Measurements from ENCODE around the gene WFDC2. TPM values are rescaled to one million over a fixed set of nuclear protein-coding genes. Genes with fewer than 3 reads are reported as not detected.

WFDC2 gene
- total RNA-seq, 1 donor from 2014 or later, result 172 TPM

DNA sequence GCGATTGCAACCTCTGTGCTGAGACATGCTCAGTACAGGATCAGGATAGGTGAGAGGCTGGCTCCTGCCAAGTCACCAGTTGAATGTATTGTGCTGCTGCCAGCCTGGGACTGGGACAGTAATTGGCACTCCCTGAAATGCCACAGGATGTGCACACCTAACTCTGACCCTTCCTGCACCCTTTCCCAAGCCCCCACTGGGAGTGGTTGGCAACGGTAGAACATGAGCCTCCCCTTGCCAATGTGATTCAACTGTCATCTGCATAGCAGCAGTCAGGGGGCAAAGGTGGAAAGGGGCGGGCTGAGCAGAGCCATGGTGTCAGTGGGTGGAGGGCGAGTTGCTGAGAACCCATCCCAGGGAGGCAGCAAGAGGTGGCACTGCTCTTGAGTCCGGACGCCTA, 30.5 kb downstream of the WFDC2 start:
- DNase-seq (no peak), ATAC-seq (no peak)
- no peaks in the 10 kb centered on the region for H3K36me3 ChIP-seq
- intact Hi-C loops (cut with DNase I), result no loop called here
- peaks cover 18% of the 10 kb centered on the region for H3K27me3 ChIP-seq (ENCODE audit: low read depth)
- H3K27ac ChIP-seq, result no peak overlapping the region
- TF ChIP-seq, protein P1, sequence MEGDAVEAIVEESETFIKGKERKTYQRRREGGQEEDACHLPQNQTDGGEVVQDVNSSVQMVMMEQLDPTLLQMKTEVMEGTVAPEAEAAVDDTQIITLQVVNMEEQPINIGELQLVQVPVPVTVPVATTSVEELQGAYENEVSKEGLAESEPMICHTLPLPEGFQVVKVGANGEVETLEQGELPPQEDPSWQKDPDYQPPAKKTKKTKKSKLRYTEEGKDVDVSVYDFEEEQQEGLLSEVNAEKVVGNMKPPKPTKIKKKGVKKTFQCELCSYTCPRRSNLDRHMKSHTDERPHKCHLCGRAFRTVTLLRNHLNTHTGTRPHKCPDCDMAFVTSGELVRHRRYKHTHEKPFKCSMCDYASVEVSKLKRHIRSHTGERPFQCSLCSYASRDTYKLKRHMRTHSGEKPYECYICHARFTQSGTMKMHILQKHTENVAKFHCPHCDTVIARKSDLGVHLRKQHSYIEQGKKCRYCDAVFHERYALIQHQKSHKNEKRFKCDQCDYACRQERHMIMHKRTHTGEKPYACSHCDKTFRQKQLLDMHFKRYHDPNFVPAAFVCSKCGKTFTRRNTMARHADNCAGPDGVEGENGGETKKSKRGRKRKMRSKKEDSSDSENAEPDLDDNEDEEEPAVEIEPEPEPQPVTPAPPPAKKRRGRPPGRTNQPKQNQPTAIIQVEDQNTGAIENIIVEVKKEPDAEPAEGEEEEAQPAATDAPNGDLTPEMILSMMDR (IDR thresholded peaks at IDR 0.05), result no peak
- H3K4me3 ChIP-seq, result no peak overlapping the region
- H3K9me3 ChIP-seq, result no peaks in the 10 kb centered on the region
- H3K4me1 ChIP-seq, result no peaks in the 10 kb centered on the region

DNA sequence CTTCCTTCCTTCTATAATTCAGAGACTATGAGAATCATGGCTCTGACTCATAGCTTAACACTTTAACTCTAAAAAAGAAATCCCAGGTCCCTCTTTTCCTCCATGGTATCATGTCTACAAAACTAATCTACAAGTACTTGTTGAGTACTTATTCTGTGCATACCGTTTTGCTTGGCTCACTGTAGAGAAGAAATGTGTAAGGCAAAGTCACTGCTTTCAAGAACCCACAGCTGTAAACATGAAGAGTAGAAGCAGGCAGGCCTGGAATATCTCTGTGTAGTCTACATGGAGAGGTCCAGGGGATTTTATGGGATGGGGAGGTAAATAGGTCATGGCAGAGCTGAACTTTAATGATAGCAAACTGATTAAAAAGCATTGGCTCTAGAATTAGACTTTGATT, 32.0 kb downstream of the WFDC2 start:
- intact Hi-C loops (cut with DNase I), result no loop called here
- TF ChIP-seq, protein P1 (IDR thresholded peaks at IDR 0.05), result no peak
- Histone ChIP-seq H3K36me3 (no peaks in the 10 kb centered on the region), H3K27ac (no peak overlapping the region), H3K4me1 (no peaks in the 10 kb centered on the region), H3K4me3 (no peak overlapping the region), H3K27me3 (ENCODE audit: low read depth) (peaks cover 18% of the 10 kb centered on the region), H3K9me3 (no peaks in the 10 kb centered on the region)
- ATAC-seq (peak; percentile 38 to 90), DNase-seq (no peak)

DNA sequence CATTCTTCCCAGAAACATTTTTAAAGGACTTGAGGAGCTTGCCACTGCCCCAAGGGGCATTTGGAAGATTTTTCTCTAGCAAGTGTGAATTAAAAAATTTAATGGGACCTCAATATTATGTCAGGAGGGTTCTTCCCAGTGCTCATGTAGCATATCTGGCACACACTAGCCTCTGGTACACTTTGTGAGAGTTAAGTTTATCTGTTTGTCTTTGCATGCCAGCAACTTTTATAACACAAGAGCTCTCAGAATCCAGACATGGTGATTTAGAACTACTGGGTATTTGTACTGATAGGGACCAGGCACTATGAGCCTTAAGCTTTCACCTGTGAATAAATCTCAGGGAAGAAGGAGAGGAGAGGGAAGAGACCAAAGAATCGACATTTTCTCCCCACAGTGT, 33.0 kb downstream of the WFDC2 start:
- Histone ChIP-seq H3K27me3 (ENCODE audit: low read depth) (peaks cover 18% of the 10 kb centered on the region), H3K4me1 (no peaks in the 10 kb centered on the region), H3K4me3 (no peak overlapping the region), H3K27ac (no peak overlapping the region), H3K9me3 (no peaks in the 10 kb centered on the region), H3K36me3 (no peaks in the 10 kb centered on the region)
- DNase-seq (no peak), ATAC-seq (peak in 1 of 2 donors; percentile 67)
- intact Hi-C loops (cut with DNase I), result no loop called here
- TF ChIP-seq, protein P1 (IDR thresholded peaks at IDR 0.05), result no peak

DNA sequence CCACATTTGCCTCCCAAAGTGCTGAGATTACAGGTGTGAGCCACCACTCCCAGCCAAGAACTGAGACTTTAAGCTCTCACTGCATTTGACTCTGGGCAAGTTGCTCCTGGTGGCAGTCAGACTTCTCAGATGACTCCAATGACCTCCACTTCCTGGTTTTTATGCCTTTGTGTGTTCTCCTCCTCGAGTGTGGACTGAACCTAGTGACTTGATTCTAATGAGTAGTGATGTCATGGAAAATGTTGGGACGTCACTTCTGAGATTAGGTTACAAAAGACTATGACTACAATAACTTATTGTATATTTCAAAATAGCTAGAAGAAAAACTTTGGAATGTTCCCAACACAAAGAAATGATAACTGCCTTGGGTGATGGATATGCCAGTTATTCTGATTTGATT, 33.9 kb downstream of the WFDC2 start:
- Histone ChIP-seq H3K27me3 (ENCODE audit: low read depth) (peaks cover 18% of the 10 kb centered on the region), H3K4me1 (no peaks in the 10 kb centered on the region), H3K36me3 (no peaks in the 10 kb centered on the region), H3K27ac (no peak overlapping the region), H3K9me3 (no peaks in the 10 kb centered on the region), H3K4me3 (no peak overlapping the region)
- intact Hi-C loops (cut with DNase I), result no loop called here
- DNase-seq (no peak), ATAC-seq (no peak)
- TF ChIP-seq, protein P1 (IDR thresholded peaks at IDR 0.05), result no peak

DNA sequence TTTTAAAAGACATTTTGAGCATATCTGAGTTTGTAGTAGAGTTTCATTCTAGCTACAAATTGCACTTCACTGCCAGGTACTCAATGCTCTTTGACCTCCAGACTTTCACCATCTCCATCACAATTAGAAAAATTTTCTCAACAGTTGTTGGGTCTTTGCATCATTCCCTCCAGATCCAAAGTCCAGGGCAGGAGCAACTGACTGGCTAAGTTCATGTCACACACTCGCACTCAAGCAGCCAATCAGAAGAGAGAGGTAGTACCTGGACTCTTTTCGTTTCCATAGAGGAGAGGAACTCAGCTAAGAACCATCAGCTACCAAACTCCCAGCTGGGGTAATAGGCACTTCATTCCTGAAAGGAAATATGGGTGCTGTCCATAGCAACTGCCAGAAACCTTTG, 36.8 kb downstream of the WFDC2 start:
- DNase-seq (no peak), ATAC-seq (no peak)
- Histone ChIP-seq H3K4me1 (no peaks in the 10 kb centered on the region), H3K27me3 (ENCODE audit: low read depth) (peaks cover 5% of the 10 kb centered on the region), H3K27ac (no peak overlapping the region), H3K36me3 (no peaks in the 10 kb centered on the region), H3K4me3 (no peak overlapping the region), H3K9me3 (no peaks in the 10 kb centered on the region)
- TF ChIP-seq, protein P1 (IDR thresholded peaks at IDR 0.05), result no peak
- intact Hi-C loops (cut with DNase I), result no loop called here

All from lower lobe of right lung (tissue), 2 donors.